HepG2 (cell line): ENCODE measurements around the gene TBC1D22A.

Experiments
- FOXA3 ChIP-seq: IDR thresholded peaks from 2 replicates; pipeline ENCODE4 v1.6.1; 2016; ENCODE audit warnings: missing genetic modification reagents, missing compliant biosample characterization
- SALL2 ChIP-seq: sonication (generic); formaldehyde crosslinking; IDR thresholded peaks from 2 replicates; pipeline ENCODE4 v1.8.1; 2023; ENCODE audit warnings: mild to moderate bottlenecking, missing genetic modification reagents, inconsistent platforms
- SRF ChIP-seq: IDR thresholded peaks from 2 replicates; pipeline ENCODE4 v1.6.1; 2011; ENCODE audit warnings: mild to moderate bottlenecking, low read depth, low read length, moderate library complexity
- TBP ChIP-seq: sonication (generic); formaldehyde crosslinking; IDR thresholded peaks from 2 replicates; pipeline ENCODE4 v1.5.0; 2020; ENCODE audit warnings: missing genetic modification reagents
- TF ChIP-seq, protein P1 (sequence below): sonication (generic); formaldehyde crosslinking; IDR thresholded peaks from 2 replicates; pipeline ENCODE4 v1.9.0; 2021; ENCODE audit warnings: missing genetic modification reagents, borderline replicate concordance

DNA sequence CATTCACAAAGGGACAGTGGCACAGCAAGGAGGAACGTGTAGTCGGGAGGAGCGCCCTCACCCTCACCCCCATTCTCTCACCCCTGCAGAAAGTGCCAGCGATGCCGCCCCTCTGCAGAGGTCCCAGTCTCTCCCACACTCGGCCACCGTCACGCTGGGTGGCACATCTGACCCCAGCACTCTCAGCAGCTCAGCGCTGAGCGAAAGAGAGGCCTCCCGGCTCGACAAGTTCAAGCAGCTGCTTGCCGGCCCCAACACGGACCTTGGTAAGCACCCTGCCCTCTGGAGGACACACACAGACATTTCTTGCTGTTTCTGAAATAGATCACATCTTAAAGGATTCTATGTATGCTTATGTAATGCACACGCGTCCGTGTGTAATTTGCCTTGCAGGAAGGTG, 34.9 kb downstream of the TBC1D22A start:
- TF ChIP-seq, protein P1, sequence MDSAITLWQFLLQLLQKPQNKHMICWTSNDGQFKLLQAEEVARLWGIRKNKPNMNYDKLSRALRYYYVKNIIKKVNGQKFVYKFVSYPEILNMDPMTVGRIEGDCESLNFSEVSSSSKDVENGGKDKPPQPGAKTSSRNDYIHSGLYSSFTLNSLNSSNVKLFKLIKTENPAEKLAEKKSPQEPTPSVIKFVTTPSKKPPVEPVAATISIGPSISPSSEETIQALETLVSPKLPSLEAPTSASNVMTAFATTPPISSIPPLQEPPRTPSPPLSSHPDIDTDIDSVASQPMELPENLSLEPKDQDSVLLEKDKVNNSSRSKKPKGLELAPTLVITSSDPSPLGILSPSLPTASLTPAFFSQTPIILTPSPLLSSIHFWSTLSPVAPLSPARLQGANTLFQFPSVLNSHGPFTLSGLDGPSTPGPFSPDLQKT (CRISPR knock-in tag): no peak
- TF ChIP-seq TBP (CRISPR knock-in tag): no peak
- no peak for TF ChIP-seq FOXA3 (CRISPR knock-in tag)
- TF ChIP-seq SALL2: no peak
- no peak for TF ChIP-seq SRF
